UCSD-AML1 (cell line): ENCODE measurements around the gene TBC1D4.

Source experiments
- DNase-seq: peaks from one replicate; lab custom pipeline; 2025; ENCODE audit not compliant: unreplicated experiment; lab: John Stamatoyannopoulos, UW

Gene TBC1D4, protein sequence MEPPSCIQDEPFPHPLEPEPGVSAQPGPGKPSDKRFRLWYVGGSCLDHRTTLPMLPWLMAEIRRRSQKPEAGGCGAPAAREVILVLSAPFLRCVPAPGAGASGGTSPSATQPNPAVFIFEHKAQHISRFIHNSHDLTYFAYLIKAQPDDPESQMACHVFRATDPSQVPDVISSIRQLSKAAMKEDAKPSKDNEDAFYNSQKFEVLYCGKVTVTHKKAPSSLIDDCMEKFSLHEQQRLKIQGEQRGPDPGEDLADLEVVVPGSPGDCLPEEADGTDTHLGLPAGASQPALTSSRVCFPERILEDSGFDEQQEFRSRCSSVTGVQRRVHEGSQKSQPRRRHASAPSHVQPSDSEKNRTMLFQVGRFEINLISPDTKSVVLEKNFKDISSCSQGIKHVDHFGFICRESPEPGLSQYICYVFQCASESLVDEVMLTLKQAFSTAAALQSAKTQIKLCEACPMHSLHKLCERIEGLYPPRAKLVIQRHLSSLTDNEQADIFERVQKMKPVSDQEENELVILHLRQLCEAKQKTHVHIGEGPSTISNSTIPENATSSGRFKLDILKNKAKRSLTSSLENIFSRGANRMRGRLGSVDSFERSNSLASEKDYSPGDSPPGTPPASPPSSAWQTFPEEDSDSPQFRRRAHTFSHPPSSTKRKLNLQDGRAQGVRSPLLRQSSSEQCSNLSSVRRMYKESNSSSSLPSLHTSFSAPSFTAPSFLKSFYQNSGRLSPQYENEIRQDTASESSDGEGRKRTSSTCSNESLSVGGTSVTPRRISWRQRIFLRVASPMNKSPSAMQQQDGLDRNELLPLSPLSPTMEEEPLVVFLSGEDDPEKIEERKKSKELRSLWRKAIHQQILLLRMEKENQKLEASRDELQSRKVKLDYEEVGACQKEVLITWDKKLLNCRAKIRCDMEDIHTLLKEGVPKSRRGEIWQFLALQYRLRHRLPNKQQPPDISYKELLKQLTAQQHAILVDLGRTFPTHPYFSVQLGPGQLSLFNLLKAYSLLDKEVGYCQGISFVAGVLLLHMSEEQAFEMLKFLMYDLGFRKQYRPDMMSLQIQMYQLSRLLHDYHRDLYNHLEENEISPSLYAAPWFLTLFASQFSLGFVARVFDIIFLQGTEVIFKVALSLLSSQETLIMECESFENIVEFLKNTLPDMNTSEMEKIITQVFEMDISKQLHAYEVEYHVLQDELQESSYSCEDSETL (N-terminal part only)

DNA sequence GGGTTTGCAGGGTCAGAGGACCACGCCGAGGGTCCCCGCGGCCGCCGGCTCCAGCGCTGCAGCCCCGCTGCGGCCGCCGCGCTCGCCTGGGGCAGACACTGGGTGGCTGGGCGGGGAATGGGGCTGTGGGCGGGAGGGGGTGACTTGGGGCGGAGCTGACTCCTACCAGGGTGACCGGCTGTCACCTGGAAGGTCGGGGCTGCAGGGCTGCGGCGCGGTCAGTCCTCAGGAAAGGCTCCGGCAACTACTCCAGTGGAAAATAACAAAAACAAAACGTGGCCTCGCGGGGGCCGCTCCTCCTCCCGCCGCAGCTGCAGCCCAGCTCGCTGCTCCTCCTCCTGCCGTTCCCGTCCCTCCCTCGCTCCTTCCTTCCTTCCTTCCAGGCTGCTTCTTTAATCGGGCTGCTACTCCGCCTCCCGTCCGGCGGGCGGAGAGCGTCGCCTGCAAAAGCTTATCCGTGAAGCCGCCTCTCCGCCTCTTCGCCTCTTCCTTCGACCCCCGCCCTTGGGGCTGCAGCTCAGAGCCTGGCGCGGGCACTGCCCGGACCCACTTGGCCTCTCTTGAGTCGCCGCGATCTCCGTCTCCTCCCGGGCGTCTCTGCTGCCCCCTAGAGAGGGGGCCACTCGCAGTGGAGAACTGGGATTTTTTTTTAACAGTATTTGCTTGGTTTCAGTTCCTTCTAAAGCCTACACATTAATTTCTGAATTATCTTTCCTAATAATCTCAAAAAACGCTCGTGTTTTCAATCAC, at the start of gene TBC1D4:
Gene TBC1D4 (minus strand): TSS at position 100 of the 750 bp plus-strand sequence. CDS start 402 bp downstream, outside the sequence.
- peak; percentile 96 for DNase-seq

DNA sequence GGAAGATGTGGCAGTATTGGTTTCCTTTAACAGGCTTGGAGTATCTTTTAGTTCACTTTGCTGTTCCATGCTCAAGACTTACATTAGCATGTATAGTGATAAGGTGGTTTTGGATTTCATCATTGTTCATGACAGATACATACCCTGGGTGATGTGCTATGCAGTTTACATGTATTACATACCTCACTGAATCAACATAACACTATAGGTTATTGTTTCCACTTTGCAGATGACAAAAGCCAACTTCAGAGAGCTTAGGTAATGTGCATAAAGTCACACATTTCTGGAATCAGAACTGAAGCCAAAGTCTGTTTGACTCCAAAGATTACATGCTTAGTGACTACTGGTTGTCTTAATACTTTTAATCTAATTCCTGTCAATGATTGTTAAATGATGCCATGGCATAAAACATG, 48.6 kb upstream of the TBC1D4 start:
- DNase-seq, result no peak

DNA sequence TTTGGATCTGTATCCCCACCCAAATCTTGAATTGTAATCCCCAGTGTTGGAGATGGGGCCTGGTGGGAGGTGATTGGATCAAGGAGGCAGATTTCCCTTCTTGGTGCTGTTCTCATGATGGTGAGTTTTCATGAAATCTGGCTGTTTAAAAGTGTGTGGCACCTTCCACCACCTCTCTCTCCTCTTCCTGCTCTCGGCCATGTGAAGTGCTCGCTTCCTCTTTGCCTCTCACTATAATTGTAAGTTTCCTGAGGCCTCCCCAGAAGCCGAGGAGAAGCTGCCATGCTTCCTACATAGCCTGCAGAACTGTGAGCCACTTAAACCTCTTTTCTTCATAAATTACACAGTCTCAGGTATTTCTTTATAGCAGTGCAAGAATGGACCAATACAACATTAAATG, 40.0 kb upstream of the TBC1D4 start:
- no peak for DNase-seq

DNA sequence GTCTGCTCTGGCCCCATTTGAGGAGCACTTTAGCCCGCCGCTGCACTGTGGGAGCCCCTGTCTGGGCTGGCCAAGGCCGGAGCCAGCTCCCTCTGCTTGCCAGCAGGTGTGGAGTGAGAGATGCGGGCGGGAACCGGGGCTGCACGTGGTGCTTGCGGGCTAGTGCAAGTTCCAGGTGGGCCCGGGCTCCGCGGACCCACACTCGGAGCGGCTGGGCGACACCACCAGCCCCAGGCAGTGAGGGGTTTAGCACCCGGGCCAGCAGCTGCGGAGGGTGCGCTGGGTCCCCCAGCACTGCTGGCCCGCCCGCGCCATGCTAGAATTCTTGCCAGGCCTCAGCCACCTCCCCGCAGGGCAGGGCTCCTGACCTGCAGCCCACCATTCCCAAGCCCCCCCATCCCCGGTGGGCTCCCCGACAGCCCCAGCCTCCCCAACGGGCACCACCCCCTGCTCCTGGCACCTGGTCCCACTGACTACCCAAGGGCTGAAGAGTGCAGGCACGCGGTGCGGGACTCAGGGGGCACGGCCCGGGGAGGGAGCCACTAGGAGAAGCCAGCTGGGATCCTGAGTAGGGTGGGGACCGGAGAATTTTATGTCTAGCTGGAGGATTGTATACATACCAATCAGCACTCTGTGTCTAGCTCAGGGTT, 36.6 kb upstream of the TBC1D4 start:
- no peak for DNase-seq

DNA sequence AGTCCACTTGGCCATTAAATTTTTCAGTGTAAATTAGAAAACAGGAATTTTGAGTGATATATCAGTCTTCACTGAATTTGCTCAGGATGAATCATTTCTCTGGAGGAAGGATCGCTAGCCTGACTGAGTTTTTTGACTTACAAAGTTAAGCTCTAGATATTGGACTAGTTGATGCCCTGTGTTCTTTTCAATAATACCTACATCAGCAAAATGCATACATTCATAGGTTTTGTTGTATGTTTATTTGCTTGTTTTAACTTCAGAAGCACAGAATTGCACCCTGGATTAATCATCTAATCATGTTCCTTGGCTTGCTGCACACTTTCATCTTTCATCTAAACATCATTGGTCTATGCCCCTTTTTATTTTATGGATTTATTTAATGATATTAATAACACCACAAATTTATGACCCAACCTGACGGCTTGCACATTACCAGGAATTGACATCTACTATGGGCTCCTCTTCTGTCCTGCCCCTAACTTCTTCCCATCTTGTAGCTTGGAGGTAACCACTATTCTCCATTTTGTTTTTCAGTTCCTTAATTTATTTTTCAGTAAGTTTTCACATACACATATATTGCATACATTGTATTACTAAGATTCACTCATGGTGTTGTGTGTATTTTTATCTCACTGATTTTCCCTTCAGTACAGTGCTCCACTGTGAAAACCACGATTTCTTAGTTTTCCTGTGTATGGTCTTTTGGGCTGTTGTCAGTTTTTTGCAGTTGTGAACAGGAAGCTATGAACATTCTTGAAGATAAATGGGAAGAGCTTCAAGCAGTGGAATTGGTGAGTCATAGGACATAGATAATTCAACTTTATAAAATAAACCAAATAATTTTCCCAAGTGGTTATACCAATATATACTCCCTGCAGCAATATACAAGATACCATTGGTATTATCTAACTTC, 32.4 kb upstream of the TBC1D4 start:
- no peak for DNase-seq

DNA sequence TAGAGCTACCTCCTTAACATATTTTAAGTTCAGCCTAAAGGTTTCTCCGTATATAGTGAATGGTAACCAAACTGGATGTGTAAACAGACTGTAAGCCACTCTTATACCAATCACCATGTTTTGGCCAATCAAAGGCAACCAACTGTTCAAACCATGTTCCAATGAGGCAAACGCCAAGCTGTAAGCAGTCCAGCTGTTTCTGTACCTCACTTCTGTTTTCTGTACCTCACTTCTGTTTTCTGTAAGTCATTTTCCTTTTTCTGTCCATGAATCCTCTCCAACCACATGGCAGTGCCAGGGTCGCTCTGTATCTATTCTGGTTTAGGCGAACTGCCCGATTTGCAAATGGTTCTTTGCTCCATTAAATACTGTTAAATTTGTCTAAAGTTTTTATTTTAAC, 31.3 kb upstream of the TBC1D4 start:
- DNase-seq, result no peak

DNA sequence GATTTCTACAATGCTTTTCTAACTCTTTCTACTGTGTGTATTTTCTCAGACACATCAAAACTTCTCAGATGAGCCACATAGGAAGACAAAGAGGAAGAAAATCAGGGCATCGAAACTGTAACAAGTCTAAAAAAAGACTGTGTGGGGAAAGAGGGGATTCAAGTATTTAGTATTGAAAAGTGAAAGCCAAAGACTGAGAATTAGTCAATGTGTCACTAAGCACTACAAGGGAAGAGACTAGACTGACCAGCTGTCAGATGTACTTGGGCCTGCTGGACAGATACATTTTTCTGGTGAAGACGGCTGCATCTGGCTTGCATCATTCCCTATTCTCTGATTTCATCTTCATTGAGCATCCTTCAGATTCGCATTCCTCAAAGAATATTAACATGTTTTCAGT, 30.3 kb upstream of the TBC1D4 start:
- DNase-seq, result no peak

DNA sequence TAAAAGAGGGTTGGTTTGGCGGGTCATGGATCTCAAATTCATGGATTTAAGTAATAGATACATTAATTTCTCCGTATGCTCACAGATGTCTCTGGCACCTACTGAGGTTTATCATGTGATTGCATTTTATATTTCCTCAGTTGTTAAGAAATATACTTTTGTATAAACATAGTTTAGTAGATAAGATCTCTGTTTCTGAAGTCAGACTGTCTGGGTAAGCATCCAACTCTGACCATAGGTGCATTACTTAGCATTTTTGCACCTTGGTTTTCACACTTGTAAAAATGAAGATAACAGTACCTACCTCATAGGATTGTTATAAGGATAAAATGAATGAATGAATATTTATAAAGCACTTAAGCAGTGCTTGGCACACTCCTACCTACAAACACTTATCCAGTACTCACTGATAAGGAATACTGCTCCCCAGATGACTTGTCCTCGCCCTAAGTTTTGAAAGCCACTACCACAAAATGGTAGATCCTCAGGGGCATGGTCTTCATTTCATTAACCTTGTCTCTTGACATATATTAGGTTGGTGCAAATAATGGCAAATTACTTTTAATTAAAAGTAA, 29.2 kb upstream of the TBC1D4 start:
- no peak for DNase-seq

DNA sequence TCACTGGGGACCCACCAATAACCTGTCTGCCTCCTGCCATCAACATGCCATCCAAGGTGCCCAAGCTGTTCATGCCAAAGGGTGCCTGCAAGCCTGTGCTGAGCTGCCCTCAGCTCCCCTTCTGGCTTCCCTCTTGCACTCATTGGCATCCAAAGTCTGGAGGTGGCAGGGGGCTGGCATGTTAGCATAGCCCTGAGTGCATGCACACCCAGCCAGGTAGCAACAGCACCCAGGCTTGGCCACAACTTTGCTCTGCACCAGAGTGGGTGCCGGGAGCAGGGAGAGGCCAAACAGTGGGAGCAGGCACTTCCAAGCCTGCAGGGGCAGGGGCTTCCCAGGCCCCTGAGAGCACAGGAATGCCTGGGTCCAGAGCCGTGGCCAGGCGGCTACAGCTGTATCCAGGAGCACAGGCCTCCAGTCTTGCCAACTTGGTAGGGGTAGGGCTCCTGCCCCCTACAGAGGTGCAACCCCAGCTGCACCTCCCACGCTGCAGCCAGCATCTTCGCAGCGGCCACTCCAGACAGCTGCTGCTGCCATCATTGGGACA, 26.1 kb upstream of the TBC1D4 start:
- DNase-seq, result no peak

DNA sequence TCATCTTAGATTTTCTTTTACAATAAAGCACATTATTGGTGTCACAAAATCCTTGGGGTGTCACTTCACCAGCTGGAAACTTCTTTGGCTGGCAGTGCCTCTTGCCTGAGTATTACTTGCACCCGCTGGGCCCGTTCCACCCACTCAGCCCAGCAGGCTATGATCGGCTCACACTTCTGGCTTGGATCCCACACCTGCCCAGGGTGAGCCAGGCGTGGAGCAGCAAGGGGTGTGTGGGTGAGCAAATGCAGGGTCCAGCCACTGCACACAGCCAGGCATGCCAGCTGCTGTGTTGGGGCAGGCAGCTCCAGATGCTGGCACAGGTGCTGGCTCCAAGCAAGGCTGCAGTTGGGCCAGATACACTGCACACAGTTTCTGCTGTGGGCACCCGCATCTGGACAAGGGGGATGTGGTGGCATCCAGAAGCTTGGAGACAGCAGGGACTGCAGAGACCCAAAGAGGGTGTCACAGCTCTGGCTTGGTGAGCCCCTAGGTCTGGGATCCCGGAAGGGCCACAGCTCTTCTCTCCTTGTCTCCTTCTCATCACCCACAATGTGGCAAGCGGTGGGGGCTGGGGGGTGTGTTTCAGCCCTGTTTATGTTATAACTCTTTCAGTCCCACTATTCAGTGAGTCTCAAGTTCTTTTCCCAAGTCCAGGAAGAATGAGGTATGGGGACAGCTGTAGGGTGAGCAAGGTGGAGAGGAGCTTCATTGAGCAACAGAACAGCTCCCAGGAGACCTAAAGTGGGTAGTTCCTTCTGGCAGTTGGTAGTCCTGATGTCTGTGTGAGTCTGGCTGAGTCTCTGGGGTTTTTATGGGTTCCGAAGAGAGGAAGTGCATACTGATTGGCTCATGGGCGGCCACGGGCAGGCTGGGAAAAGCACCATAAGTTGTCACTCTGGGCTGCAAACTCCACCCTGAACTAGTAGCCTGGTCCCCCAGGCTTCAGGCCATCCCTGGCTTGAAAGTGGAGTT, 25.3 kb upstream of the TBC1D4 start:
- DNase-seq, result peak; percentile 13

DNA sequence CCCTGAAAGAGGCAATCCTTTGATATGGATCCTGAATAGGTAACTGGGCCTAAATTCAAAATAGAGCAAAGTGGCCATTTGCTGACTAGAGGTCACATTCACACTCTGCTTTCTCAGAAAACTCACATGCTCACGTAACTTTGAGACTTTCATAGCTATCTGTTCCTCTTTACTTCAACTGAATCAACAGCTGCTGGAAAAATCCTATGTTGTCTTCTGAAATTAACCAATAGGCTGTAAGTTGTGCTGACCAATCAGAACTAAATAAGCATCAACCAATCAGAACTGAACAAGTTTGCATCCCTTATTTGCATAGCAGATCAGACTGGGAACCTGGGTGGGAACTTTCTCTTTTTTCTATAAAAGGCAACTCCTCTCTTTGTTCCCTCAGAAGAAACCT, 24.0 kb upstream of the TBC1D4 start:
- DNase-seq, result no peak

DNA sequence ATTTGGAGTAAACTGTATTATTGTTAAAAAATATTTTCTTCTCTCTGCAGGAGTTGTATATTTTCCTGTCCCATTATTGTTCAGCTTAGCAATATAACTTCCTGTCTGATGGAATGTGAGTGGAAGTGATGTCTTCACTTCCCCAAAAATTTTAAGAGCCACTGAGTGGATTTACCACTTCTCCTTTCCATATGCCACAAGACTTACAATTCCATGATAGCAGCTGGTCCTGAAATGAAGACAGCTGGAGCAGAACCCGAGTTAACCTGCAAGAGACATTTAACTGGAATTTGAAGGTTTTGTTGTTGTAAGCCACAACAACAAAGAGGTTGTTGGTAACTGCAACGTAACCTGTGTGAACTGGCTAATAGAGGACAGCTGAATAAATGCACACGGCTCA, 23.4 kb upstream of the TBC1D4 start:
- no peak for DNase-seq

DNA sequence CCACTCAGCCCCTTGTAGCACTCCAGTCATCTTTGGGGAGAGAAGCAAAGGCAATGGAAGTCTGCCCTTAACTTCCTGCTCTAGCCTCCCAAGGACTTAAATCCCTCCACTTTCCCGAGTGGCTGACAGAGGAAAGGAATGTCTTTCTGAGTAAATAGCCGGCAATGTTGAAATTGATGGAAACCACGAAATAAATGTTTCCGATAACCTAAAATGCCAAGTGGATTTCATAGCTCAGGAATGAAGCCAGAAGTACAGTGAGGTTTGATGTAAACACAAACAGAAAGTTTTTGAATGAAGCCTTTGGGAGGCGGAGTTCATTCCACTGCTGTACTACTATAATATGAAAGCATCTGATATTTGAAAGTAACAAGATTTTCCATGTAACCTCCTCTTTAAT, 14.0 kb upstream of the TBC1D4 start:
- DNase-seq, result no peak

DNA sequence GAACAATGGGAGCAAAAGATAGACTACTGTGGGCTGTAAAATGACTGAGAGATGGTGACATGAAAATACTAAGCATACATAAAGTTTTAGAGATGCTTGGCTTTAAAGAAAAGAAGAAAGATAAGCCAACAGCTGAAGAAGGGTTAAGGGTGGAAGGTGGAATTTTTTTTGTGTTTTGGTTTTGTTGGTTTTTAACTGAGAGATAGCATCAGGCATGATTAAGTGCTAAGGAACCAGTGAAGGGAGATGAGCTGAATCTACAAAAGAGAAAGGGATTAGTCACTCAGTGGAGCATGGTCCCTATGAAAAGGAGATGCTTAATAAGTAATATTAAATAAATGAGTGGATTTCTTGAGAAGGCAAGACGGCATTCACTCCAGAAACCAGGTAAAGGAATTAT, 12.5 kb upstream of the TBC1D4 start:
- DNase-seq, result no peak

DNA sequence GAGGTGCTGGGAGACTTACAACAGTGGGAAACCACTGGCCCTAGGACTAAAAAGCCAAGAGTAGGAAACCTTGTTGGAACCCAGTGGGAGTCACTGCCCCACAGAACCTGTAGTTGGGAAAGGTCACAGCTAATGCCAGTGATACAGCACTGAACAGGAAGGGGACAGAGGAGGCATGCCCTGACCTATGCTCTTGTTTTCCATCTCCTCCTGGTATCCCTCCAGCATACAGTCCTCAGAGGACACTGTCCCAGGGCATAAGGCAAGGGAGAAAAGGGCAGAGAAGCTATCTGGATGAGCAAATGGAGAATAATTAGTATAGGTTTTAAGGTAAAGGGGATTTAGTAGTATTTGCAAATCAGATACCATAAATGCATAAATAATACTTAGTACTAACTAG, 11.2 kb upstream of the TBC1D4 start:
- DNase-seq, result no peak

DNA sequence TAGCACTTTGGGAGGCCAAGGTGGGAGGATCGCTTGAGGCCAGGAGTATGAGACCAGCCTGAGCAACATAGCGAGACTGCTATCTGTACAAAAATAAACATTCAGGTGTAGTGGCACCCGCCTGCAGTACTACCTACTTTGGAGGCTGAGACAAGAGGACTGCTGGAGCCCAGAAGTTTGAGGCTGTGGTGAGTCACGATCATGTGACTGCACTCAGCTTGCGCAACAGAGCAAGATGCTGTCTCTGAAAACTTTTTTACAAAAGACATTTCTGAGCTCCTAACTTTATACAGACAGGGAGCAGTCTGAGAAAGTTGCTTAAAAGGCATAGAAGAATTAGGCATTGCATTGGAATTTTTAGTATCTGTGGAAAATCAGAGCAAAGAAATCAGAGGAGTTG, 10.4 kb upstream of the TBC1D4 start:
- DNase-seq, result no peak

DNA sequence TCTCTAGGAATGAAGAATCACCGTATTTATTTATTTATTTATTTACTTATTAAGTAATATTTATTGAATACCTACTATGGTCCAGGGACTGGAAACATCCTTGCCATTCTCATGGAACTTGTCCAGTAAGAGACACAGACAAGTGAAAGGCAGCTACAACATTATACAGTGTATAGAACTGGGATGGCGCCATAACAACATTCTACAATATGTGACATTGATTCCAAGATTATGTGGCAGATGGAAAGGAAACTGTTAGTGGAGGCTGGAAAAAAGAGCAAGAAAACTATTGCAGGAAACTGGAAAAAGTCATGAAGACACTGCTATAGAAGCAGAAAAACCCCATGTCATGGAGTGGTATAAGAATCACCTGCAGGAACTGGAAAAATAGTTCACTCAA, 9.4 kb upstream of the TBC1D4 start:
- DNase-seq, result no peak
